Left forelimb (tissue), 1 donor: ENCODE data around the gene TWIST2.
A peak's percentile ranks its signal among the peaks of the same experiment; 100 is the strongest.

Experiments used
- DNase-seq: peaks from one replicate; pipeline ENCODE4 v3.0.0-alpha.2; 2018; ENCODE audit warnings: low spot score

Gene TWIST2

DNA sequence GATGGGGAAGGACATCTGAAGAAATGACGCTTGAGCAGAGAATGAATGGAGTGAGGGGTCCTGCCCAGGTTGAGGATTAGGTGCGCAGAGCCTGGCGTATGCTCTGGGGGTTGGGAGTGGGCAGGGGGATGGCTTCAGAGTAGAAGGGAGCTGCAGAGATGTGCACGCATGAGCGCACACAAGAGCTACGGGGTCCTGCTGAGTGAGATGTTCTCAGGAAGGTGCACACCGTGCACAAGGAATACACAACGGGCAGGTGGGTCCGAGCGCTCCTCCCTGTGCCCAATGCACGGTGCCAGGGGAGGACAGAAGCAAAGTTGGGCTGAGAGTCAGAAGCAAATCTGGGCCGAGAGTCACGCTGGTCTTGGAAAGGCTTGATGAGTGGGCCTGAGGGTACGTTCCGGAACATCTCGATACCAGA lies 25.5 kb downstream of the TWIST2 start:
- DNase-seq, result peak; percentile 52

DNA sequence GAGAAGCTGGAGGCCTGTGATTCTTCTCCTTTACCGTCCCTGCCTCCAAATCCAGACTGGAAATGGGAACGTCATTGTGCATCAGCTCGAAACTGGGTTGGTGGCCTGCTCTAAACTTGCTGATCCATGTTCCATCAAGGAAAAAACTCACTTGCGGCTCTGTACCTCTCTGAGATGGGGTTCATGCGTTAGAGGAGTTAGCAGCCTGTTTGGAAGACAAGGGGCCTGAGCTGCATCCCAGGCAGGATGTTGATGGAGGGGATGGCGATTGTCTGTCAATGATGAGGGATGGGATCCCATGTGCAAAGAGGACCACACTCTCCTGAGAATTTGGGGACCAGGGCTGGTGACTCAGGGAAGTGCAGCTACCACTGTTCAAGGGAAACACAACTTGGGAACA lies 26.0 kb downstream of the TWIST2 start:
- peak; percentile 36 for DNase-seq

DNA sequence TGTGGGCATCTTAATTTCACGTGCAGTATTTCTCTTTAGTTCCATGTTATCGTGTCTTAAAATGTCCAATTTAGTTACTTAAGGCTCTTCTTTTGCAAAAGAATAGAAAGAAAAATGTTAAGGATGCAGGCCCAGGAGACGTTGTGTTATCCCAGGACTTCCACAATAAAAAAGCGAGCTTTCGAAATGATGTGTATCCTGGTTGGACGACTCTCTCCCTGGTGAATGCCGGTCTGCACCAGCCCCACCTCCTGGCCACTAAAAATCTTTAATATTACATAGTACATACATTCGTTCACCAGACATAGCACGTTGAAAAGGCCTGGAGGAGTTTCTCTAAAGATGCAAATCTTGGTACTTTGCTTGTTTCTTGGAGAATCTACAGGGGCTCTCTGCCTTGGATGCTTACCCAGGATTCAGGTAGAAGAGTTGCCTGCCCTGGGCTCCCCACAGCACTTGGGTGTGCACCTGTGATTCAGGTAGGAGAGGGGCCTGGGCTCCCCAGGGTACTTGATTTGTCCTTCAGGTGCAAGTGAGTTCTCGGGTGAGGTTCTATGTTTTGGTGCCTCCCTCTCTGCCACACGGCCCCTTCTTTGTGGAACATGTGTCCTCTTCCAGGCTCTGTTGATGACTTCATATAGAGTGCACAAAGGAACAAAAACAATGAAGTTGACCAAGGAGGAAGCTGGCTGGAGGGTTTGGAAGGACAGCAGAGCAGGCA lies 26.6 kb downstream of the TWIST2 start:
- DNase-seq, result peak; percentile 42

DNA sequence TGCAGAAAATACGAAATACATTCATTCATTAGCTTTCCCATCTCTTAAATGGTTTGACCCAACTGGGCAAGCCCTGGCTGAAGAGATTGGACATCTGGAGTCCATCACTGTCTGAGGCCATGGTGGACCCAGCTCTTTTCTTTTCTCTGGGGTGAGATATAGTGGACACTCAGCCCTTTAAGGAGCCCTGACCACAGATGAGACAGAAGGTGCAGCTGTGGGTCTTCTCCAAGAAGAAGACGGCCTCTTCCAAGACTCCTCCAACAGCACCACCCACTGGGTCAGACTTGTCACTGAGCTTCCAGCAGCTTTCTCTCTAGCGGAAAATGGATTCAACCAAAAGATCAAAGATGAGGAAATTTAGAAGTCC lies 27.2 kb downstream of the TWIST2 start:
- peak; percentile 25 for DNase-seq

DNA sequence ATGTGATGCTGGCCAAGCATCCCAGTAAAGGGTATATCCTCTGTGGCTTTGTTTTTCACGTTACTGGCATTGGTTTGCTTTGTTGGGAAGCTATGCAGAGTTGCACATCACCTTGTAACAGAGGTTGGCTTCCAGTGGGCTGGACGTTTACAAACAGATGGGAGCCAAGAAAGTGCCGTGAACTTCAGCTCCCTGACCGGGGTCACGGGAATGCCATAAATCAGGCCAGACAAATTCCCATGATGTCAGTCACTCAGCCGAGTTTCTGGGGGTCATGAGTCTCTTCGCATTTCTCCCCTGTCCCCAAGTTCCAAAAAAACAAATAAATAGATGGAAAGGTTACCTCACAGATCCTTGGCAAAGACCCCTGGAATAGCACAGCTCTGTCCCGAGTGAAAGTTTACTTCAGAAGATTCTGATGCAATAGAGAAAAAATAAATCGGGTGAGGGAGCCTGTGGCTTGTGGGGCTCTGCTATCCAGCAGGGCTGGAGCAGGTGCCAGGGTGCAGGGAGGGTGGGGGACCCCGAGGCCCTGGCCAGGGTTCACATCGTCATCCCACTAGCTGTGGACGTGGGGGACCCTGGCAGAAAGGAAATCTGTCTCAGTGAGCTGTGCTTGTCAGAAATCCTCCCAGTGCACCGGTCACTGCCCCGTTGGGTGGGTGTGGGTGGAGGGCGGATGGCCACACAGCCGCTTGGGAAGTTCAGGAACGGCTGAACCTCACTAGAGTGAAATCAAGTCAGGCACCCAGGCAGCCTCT lies 27.8 kb downstream of the TWIST2 start:
- peak; percentile 37 for DNase-seq

DNA sequence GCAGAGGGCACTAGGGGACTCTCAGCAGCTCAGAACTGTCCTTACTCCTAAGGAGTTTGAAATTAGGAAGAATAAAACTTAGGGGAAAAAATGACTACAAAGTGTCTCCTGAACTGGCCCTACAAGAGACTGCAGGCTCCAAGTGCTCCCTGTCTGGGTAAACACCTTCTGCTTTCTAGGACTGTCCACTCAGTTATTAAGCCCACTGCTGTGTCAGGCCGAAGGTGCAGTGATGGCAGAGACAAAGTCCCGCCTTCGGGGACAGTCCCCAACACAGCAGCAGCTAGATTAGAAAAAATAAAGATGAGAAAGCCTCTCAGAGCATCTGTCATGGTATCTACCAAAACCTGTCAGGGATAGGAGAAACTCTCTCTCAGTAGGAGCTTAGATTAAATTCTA lies 28.3 kb downstream of the TWIST2 start:
- peak; percentile 30 for DNase-seq

DNA sequence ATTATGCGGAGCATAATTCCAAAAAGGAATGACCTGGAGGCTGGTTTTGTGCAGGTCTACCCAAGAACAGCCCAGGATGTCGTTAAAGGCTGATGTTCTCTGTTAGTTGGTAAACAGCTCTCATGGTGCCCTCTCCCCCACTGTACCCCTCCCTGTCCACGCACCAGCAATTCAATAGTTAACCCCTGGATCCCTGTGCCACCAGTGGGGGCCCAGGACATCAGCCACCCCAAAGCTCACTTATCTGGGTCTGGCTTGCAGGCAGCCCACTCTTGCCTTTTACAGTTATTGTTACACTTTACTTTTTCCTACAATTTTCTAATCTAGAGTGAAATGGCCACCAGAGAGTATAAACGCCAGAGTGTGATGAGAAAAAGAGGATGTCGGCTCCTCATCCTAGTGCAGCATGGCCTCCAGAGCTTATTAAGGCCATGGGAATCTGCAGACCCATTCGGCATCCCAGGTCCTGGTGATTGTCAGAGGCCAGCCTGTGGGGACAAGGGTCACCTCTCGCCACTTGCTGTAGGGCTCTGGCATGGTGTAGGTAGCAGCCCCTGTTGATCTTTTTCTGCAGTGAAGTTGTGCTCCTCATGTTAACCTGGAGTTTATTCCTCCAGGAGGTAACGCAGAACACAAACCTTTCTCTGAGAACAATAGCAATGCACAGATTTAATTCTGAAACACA lies 30.3 kb downstream of the TWIST2 start:
- DNase-seq, result no peak

DNA sequence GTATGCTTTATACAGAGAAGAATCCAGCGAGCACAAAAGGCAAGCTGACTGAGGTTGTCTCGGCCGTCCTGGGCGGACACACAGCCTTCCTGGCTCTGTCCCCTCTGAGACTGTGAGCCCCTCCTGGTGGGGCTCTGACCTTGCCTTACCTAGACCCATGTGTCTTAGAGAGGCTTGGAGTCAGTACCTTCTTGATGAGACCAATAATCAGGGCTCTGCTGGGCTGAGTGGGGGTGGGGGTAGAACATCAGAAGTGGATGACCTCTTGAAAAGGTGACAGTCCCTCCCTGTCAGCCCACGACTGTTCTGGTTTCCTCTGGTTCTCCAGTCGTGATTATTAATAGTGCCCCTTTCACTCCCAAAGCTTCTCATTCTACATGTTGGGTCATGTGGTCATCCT lies 31.2 kb downstream of the TWIST2 start:
- no peak for DNase-seq

DNA sequence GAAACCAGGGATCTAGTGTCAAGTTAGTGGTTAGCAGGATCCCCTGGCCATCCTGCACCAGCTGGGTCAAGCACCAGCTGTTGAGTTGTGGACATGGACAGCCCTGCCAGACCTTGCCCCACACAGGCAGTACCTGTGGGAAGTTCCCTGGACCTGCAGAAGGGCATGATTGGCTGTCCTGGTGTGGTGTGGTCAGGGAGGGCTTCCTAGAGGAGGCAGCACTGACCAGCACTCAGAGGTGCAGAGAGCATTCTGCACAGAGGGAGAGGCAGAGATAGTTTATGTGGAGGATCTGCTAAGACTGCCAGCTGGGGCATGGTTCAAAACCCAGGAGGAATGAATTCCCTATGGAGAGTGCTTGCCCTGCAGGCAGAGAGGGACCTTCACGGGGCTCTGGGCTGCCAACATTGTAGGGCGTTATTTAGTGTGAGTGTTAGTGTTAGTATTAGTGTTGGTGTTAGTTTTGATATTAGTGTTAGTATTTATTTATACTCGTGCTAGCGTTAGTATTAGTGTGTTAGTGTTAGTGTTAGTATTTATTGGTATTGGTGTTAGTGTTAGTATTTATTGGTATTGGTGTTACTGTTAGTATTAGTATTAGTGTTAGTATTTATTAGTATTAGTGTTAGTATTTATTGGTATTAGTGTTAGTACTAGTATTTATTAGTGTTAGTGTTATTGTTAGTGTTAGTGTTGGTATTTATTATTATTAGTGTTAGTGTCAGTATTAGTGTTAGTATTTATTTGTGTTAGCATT lies 31.9 kb downstream of the TWIST2 start:
- DNase-seq, result no peak

DNA sequence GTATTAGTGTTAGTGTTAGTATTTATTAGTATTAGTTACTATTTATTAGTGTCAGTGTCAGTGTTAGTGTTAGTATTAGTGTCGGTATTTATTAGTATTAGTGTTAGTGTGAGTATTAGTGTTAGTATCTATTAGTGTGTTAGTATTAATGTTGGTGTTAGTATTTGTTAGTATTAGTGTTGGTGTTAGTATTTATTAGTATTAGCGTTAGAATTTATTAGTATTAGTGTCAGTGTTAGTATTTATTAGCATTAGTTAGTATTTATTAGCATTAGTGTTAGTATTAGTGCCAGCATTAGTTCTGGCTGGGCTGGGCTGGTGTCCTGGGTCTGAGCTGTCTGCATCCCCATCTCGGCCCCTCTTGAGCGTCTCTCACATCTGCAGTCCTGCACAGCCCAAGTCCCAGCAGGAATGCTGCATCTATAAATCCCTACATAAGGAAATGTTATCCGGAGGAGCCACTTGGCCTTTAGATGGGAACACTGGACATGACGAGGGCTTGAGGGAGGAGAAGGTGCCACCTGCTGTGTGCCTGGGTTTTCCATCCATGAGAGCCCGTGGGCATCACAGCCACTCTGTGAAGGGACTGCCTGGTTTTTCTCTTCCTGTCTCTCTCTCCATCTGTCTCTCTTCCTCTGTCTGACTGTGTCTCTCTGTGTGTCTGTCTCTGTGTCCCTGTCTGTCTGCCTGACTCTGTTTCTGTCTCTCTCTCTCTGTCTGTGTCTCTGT lies 33.6 kb downstream of the TWIST2 start:
- no peak for DNase-seq

DNA sequence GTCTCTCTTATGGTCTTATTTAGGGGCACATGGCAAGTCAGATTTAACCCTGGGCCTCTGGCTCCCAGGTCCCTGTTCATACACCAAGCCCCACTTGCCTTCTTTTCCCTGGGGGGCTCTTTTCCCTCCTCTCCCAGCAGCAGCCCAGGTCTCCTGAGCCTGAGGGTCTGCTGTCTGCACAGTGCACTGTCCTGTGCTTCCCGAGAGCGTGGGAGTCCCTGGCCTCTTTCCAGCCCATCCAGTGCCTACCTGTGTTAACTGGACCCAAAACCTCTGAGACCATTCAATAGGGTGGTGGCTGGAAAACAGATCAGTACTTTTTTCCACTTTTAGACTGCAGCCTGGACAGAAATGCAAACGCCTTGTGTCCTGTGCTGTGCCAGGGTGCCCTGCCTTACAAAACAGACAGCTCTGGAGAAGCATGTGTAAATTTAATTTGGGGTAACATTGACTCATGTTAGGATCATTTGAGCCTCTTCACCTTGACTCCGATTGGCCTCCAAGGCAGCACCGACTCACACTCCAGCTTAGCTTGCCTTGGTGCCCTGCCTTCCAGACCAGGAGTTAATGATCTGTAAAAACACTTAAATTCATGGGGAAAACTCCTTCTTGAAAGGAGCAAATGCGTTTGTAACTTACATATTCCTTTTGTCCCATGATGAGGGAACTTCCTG lies 34.3 kb downstream of the TWIST2 start:
- DNase-seq, result no peak

DNA sequence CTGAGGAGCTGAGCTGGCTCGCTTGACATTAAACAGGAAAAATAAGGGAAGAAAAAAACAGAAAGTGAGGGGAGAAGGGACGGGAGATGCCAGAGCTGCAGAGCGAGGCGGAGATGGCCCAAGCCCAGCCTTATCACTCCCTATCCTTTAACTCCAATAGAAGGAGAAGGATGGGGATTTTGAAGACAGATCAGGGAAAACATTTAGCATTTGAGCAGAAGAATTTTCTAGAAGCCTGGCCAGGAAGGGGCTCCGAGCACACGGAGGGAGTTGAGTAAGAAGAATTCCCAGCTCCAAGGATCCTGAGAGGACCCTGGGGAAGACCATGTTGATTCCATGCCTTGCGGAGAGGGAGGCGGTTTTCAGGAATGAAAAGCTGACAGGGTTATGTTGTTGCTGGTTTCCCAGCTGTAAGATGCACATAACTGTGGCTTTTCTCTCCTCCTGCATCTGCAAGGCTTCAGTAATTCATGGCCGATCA lies 35.6 kb downstream of the TWIST2 start:
- no peak for DNase-seq

DNA sequence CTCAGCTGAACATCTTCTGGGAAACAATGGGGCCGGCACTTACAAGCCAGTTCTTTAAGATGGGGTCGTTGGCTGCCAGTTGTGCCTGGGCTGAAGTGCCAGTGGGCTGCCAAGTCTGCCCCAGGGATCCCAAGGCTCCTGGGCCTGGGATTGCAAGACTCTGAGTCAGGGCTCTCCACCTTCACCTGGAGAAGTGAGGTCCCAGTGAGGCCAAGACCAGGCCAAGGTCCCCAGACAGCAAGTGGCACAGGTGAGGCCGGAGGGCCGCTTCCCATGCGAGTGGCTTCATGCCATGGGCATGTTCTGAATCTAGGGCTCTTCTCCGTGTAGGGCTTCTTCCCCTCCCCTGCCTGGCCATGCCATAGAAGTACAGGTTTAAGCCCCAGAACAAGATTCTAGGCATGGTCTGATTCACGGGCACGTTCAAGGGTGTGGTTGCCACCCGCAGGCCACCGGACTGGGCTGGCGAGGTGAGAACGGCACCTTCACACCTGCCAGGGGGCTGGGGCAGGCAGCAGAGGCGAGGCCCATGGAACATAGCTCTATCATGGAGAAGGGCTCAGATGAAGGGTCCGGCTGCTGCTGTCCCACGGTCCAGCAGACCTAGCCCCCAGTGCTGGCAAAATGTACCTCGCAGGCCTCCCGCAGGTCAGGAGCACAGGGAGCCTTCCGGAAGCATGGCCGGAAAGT lies 36.4 kb downstream of the TWIST2 start:
- no peak for DNase-seq

DNA sequence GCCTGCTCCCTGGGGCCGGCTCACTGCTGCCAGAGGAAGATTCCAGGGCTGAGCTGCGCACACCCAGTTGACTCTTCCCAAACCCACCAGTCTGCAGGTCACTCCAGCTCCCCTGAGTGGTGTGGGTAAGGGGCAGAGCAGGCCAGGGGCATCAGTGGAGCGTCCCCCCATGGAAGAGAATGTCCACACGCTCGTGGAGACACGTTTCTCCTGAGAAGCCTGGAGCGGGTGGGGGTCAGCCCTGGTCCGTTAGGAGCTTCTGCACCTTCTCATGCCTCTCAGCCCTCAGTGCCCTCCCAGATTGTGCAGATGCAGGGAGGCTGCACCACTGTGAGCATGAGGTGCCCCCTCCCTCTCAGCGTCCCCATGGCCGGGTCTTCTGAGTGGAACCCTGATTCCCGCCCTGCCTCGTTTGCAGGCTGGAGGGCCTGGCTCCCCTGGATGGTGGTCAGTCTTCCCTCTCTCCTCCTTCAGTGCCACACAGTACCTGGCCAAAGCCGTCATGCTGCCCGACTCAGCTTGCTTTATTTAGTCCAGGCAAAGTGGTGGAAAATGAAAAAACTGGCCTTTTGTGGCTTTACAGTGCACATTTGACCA lies 37.0 kb downstream of the TWIST2 start:
- no peak for DNase-seq

DNA sequence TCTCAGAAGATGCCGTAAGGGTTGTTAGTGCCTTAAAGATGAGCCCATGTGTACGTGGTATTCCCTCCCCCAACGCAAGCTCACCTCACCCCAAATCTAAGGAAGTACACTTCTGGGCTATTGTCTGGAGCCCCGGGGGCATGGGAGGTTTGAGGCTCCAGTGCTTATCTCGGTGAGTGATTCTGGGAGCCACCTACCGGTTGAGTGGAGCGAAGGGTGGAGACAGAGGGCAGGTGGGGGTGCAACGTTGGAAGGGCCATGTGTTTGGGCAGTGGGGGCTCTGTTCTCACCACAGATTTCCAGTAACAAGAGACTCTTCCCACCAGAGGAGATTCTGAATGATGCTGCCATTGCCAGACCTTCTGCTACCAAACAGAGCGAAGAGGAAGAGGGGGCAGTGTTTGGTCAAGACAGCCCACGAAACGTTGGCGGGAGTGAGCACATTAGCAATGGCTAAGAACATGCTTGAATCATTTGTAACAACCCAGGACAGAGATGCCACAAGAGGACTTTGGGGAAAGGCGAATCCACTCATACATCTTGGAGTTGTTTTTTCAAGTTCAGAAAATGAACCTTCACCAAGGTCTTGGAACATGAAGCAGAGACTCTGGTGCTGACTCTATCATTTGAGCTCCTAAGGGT lies 38.7 kb downstream of the TWIST2 start:
- no peak for DNase-seq

DNA sequence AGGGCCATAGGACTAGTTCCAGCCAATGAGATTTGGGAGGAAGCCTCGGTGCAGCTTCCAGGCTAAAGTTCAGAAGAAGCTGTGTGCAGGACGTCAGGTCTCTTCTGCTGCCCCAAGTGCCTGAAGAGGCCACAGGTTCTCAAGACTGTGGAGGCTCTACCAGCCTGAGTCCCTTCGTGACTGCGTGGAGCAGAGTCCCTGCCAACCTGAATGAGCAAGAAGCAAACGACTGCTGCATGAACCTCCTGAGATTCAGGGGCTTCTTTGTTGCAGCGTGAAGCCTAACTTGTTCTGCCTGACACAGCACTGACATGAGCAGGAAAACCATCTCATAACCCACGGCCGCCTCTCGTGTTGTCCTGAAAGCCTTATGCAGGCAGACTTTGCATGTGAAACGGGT lies 39.7 kb downstream of the TWIST2 start:
- no peak for DNase-seq

DNA sequence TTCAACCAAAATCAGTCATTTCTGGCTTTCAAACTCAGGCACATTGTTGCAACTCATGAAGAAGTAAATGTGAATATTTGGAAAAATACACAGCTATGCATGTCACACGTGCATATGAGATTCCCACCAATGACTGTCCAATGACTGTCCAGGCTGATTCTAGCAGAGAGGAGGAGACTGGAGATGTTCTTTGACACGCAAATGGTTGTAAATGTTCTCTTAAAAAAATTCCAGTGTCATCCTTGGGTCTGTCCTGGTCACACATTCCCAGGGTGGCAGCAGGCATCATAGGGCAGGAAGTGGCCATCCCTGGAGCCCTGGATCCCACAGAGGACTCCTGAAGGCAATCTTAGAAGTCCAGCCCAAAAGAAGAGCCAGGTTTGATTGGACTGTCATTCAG lies 40.9 kb downstream of the TWIST2 start:
- no peak for DNase-seq

DNA sequence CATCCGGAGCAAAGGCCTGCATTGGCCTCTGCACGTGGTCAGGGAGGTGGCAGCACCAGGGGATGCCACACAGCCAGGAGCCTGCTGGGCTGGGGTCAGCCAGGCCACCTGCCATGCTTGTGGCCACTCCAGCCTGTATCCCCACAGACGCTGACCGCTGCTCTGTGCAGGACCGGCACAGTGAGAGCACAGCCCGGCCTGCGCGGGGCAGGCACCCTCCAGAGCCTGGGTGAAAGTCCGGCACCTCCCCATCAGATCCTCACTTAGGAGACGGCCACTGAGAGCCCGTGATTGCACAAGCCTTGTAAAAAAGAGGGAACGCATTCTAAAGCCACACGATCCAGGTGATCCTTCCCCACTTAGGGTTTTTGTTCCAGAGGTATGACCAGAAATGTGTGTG lies 42.2 kb downstream of the TWIST2 start:
- DNase-seq, result no peak
